Endodermal cell (in vitro differentiated cells): ENCODE measurements around the gene CNTROB. TPM values are rescaled to one million over a fixed set of nuclear protein-coding genes. Genes with fewer than 3 reads are reported as not detected.

ENCODE experiments used
- DNase-seq: peaks from one replicate; pipeline ENCODE4 v3.0.0-alpha.2; 2017
- H3K27ac ChIP-seq: 2 replicates; pipeline ENCODE4 v1.5.1; 2013; ENCODE audit warnings: mild to moderate bottlenecking, low read depth, low read length, moderate library complexity
- H3K27me3 ChIP-seq: 2 replicates; pipeline ENCODE4 v1.6.1; 2013; ENCODE audit warnings: mild to moderate bottlenecking, low read length, moderate library complexity; ENCODE audit not compliant: insufficient read depth, control insufficient read depth, poor library complexity, severe bottlenecking
- H3K36me3 ChIP-seq: 2 replicates; pipeline ENCODE4 v1.7.0; 2013; ENCODE audit warnings: mild to moderate bottlenecking, low read length, moderate library complexity; ENCODE audit not compliant: control insufficient read depth, insufficient read depth
- H3K4me1 ChIP-seq: one replicate; pipeline ENCODE4 v1.7.0; 2013; ENCODE audit warnings: low read length; ENCODE audit not compliant: control insufficient read depth, insufficient read depth
- H3K4me3 ChIP-seq: 2 replicates; pipeline ENCODE4 v1.5.1; 2013; ENCODE audit warnings: mild to moderate bottlenecking, low read length, moderate library complexity
- H3K9ac ChIP-seq: 2 replicates; pipeline ENCODE4 v1.6.1; 2013; ENCODE audit warnings: mild to moderate bottlenecking, low read length, moderate library complexity; ENCODE audit not compliant: poor library complexity, severe bottlenecking; ENCODE audit errors: extremely low read depth
- H3K9me3 ChIP-seq: 2 replicates; pipeline ENCODE4 v1.6.1; 2013; ENCODE audit warnings: mild to moderate bottlenecking, low read length, moderate library complexity; ENCODE audit not compliant: control insufficient read depth
- H3K27ac Mint-ChIP-seq: 2 replicates; pipeline ENCODE4 v1.8.0; 2020; ENCODE audit warnings: mixed read lengths
- H3K27me3 Mint-ChIP-seq: 2 replicates; pipeline ENCODE4 v1.8.0; 2021; ENCODE audit warnings: mild to moderate bottlenecking, mixed read lengths; ENCODE audit not compliant: insufficient read depth
- H3K36me3 Mint-ChIP-seq: 2 replicates; pipeline ENCODE4 v1.8.0; 2020; ENCODE audit warnings: low read depth, mixed read lengths
- H3K4me1 Mint-ChIP-seq: 2 replicates; pipeline ENCODE4 v1.8.0; 2020; ENCODE audit warnings: mixed read lengths
- H3K4me3 Mint-ChIP-seq: 2 replicates; pipeline ENCODE4 v1.8.0; 2020; ENCODE audit warnings: mild to moderate bottlenecking, moderate library complexity, mixed read lengths
- H3K9me3 Mint-ChIP-seq: 2 replicates; pipeline ENCODE4 v1.8.0; 2020; ENCODE audit warnings: mild to moderate bottlenecking, mixed read lengths
- WGBS, 2 experiments: methylation state at CpG; one replicate each; pipeline versions ENCODE4 v1.1.5 to v1.1.7; 2013; ENCODE audit warnings: missing lambda C conversion rate in 2 of 2, mixed read lengths in 1 of 2; ENCODE audit not compliant: insufficient coverage in 1 of 2, insufficient read length in 1 of 2; 5-methylcytosine and 5-hydroxymethylcytosine counted together
- total RNA-seq, 2 donors: library from RNA; stranded (reverse); fragmentation: NEBNext Ultra II Directional in 1 of 2; extraction: Animal tissue kit (Norgen Biotek cat#: 25700) in 1 of 2; gene quantifications; 2 replicates in 1 of 2; 3 replicates in 1 of 2; pipeline ENCODE4 v1.2.1, GENCODE V29; 2021
- TF ChIP-seq, protein P1 (sequence below): fragments of 200-600 bp; sonication (generic); conservative IDR thresholded peaks from 2 replicates; pipeline ENCODE4 v1.5.0; 2021; ENCODE audit warnings: antibody characterized with exemption, mild to moderate bottlenecking

Gene CNTROB
- total RNA-seq, 2 donors from 2014 or later: 47.5 to 57.4 TPM

DNA sequence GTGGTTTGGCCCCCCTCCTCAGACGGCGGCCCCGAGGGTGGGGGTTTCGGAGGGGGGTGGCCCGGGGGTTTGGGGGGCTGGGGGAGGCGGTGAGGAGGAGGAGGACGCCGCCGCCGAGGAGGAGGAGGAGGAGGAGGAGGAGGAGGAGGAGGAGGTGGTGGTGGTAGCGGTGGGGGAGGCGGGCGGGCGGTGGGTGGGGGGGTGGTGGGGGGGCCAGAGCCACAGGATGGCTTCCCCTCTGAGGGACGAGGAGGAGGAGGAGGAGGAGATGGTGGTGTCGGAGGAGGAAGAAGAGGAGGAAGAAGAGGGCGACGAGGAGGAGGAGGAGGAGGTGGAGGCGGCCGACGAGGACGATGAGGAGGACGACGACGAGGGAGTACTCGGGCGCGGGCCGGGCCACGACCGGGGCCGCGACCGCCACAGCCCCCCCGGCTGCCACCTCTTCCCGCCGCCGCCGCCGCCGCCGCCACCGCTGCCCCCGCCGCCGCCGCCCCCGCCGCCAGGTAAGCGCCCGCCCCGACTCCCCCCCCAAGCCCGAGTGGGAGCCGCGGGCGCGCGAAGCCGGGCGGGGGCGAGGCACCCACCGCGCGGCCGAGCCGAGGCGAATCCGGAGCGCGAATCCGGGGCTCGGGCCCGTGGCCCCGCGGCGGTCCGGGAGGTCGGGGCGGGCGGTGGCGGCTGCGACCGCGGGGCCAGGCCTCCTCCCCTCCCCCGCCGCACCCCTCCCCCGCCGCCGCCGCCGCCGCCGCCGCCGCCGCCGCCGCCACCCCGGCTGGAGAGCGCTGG, 47.2 kb upstream of the CNTROB start:
- no peaks in the 10 kb centered on the region for H3K27me3 ChIP-seq
- H3K9me3 ChIP-seq: no peaks in the 10 kb centered on the region
- H3K9ac ChIP-seq: no peak overlapping the region
- no peak overlapping the region for H3K4me3 Mint-ChIP-seq
- TF ChIP-seq, protein P1, sequence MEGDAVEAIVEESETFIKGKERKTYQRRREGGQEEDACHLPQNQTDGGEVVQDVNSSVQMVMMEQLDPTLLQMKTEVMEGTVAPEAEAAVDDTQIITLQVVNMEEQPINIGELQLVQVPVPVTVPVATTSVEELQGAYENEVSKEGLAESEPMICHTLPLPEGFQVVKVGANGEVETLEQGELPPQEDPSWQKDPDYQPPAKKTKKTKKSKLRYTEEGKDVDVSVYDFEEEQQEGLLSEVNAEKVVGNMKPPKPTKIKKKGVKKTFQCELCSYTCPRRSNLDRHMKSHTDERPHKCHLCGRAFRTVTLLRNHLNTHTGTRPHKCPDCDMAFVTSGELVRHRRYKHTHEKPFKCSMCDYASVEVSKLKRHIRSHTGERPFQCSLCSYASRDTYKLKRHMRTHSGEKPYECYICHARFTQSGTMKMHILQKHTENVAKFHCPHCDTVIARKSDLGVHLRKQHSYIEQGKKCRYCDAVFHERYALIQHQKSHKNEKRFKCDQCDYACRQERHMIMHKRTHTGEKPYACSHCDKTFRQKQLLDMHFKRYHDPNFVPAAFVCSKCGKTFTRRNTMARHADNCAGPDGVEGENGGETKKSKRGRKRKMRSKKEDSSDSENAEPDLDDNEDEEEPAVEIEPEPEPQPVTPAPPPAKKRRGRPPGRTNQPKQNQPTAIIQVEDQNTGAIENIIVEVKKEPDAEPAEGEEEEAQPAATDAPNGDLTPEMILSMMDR: no peak
- DNase-seq: peak; percentile 65
- no peak overlapping the region for H3K27ac Mint-ChIP-seq
- no peak overlapping the region for H3K27ac ChIP-seq
- H3K4me1 Mint-ChIP-seq: peaks cover 4% of the 10 kb centered on the region
- peaks cover 8% of the 10 kb centered on the region for H3K27me3 Mint-ChIP-seq
- H3K4me1 ChIP-seq: peaks cover 9% of the 10 kb centered on the region
- H3K4me3 ChIP-seq: no peak overlapping the region
- WGBS, 2 experiments: 0% methylated on average over 44 of the region's 100 CpGs; no CpG with 5 or more reads in 1 of the 2 experiments
- H3K36me3 Mint-ChIP-seq: no peaks in the 10 kb centered on the region
- peaks cover 25% of the 10 kb centered on the region for H3K36me3 ChIP-seq
- no peaks in the 10 kb centered on the region for H3K9me3 Mint-ChIP-seq

DNA sequence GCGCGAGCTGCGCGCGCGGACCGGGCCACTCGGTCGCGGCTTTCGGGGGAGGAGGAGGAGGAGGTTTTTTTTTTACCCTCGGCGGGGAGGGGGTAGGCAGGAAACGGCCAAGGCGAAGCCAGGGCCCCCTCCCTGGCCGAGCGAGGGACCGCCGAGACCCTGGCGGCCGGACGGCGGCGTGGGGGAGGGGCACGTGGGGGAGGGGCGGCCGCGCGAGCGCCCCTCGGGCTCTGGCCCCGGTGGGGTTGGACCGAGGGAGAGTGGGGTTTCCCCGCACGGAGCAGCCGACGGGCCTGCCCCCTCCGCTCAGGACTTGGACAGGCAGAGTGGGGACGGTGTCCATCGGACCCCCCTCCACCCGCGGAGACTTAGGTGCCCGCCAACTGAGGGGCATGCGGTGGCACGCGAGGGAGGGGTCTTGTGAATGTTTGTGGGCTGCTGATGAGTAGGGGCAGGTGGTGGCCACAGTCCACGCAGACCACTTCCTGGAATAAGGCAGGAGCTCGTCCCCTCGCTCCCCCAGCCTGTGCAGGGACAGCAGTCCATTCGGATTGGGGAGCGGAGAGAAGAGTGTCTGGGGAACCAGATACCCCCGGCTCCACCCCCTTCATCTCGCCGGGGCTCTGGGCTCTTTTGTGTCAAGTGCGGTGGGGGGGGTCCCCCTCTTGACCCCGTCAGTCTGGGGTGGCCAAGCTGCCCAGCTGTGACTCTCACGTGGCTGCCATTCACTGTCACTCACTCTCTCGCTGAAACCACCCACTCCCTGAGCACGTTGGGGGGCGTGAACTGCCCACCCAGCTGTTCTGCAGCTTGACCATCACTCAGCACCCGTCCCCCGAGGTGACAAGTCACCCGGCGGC, 46.4 kb upstream of the CNTROB start:
- Histone ChIP-seq H3K4me1 (peaks cover 9% of the 10 kb centered on the region), H3K36me3 (peaks cover 24% of the 10 kb centered on the region), H3K9ac (peak overlapping the region; percentile 60), H3K4me3 (peak overlapping the region; percentile 81), H3K9me3 (no peaks in the 10 kb centered on the region), H3K27ac (peak overlapping the region; percentile 93), H3K27me3 (no peaks in the 10 kb centered on the region)
- Mint-ChIP-seq H3K36me3 (peaks cover 4% of the 10 kb centered on the region), H3K27me3 (peaks cover 8% of the 10 kb centered on the region), H3K4me3 (no peak overlapping the region), H3K27ac (no peak overlapping the region), H3K9me3 (no peaks in the 10 kb centered on the region), H3K4me1 (peaks cover 4% of the 10 kb centered on the region)
- peak; percentile 81 for DNase-seq
- TF ChIP-seq, protein P1: no peak
- 0 to 5% methylated on average over 6 to 63 of the region's 64 CpGs for WGBS, 2 experiments

DNA sequence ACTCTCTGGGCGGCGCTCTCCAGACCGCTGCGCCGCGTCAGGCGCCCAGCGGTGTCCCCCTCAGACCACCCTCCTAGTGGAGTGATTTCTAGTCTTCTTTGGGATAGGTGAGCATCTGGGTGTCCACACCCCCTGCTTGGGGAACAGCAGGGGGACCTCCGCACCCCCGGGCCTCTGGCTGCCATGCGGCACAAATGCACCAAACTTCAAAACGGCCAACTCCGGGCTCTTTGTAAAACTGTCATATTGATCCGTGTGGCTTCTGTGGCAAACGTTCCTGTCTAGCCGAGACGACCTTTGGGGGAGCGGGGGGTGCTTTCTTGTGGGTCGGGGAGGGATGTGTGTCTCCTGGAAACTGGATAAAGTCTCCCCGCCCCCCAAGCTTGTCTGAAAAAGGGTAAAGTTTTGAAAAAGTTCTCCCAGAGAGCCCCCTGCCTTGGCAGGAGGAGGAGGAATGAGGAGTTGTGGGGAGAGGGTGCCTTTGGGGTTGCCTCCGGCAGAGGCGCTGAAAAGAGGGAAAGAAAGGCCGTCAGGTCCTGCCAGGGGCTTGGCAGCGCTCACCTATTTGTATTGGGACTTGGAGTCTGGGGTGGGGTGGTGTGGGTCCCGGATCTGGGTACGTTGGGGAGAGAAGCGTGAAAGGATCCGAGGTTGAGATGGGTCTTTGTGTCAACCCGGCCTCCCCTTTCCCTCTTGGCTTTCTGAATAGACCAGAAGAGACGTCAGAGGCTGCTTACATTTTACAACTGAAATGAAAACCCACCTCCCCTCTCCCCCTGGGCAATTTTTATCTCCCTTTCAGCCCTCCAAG, 45.6 kb upstream of the CNTROB start:
- H3K9ac ChIP-seq: peak overlapping the region; percentile 41
- Mint-ChIP-seq H3K4me3 (no peak overlapping the region), H3K9me3 (no peaks in the 10 kb centered on the region), H3K36me3 (peaks cover 11% of the 10 kb centered on the region), H3K4me1 (peaks cover 4% of the 10 kb centered on the region), H3K27me3 (peaks cover 8% of the 10 kb centered on the region), H3K27ac (no peak overlapping the region)
- H3K4me1 ChIP-seq: peaks cover 9% of the 10 kb centered on the region
- H3K9me3 ChIP-seq: no peaks in the 10 kb centered on the region
- peak; percentile 85 for DNase-seq
- WGBS, 2 experiments: 4% methylated on average over 30 of the region's 30 CpGs; no CpG with 5 or more reads in 1 of the 2 experiments
- TF ChIP-seq, protein P1: no peak
- H3K36me3 ChIP-seq: peaks cover 25% of the 10 kb centered on the region
- no peaks in the 10 kb centered on the region for H3K27me3 ChIP-seq
- peak overlapping the region; percentile 81 for H3K4me3 ChIP-seq
- peak overlapping the region; percentile 93 for H3K27ac ChIP-seq
